Common myeloid progenitor, CD34-positive (primary cell): ENCODE measurements around the gene TBRG4.
A peak's percentile ranks its signal among the peaks of the same experiment; 100 is the strongest.
"Not testable (repeated sequence)": the region's sequence is repeated elsewhere in the genome, so short reads cannot be mapped to it uniquely, and the experiment has no call there.

ENCODE experiments used
- CTCF ChIA-PET: fragments of 350-600 bp; sonication (Branson Sonifier 250); formaldehyde crosslinking; loops from one replicate; lab custom pipeline; 2021; ENCODE audit warnings: antibody characterized with exemption; lab: Charles Lee
- POLR2A ChIA-PET: fragments of 350-600 bp; sonication (Branson Sonifier 250); formaldehyde crosslinking; loops from one replicate; lab custom pipeline; 2021; ENCODE audit warnings: antibody characterized with exemption; lab: Charles Lee
- DNase-seq, 3 donors: peaks; one replicate each; pipeline versions ENCODE4 v3.0.0 to v3.0.0-alpha.2; 2013
- H3K27ac ChIP-seq, 2 experiments: 1 replicate in 1 of 2; 2 replicates in 1 of 2; pipeline ENCODE4 v1.7.0; 2013; ENCODE audit warnings: inconsistent platforms in 2 of 2, low read length in 2 of 2, mild to moderate bottlenecking in 2 of 2, low read depth in 1 of 2, moderate library complexity in 1 of 2; ENCODE audit not compliant: severe bottlenecking in 2 of 2, insufficient read depth in 1 of 2, poor library complexity in 1 of 2
- H3K27me3 ChIP-seq, 5 experiments: replicated peaks in 2 of 5; 1 replicate in 3 of 5; 2 replicates in 2 of 5; pipeline versions ENCODE4 v1.6.1 to v1.7.0; 2013; ENCODE audit warnings: low read length in 4 of 5, mild to moderate bottlenecking in 2 of 5, moderate library complexity in 2 of 5, inconsistent platforms in 1 of 5; ENCODE audit not compliant: insufficient read depth in 5 of 5, control insufficient read depth in 4 of 5
- H3K36me3 ChIP-seq, 4 experiments: 1 replicate in 2 of 4; 2 replicates in 2 of 4; pipeline versions ENCODE4 v1.6.1 to v1.7.0; 2013; ENCODE audit warnings: low read length in 3 of 4, control low read depth in 1 of 4, mild to moderate bottlenecking in 1 of 4; ENCODE audit not compliant: control insufficient read depth in 4 of 4, insufficient read depth in 4 of 4
- H3K4me1 ChIP-seq, 4 experiments: 1 replicate in 3 of 4; 2 replicates in 1 of 4; pipeline versions ENCODE4 v1.6.1 to v1.7.1; 2013; ENCODE audit warnings: low read length in 3 of 4, mild to moderate bottlenecking in 3 of 4, control low read depth in 1 of 4, inconsistent platforms in 1 of 4, moderate library complexity in 1 of 4; ENCODE audit not compliant: control insufficient read depth in 4 of 4, insufficient read depth in 4 of 4; ENCODE audit errors: control extremely low read depth in 1 of 4
- H3K4me3 ChIP-seq, 7 experiments: 1 replicate in 4 of 7; 2 replicates in 3 of 7; pipeline versions ENCODE4 v1.5.1 to v1.7.0; 2013; ENCODE audit warnings: mild to moderate bottlenecking in 7 of 7, low read length in 6 of 7, moderate library complexity in 6 of 7, inconsistent platforms in 2 of 7, low read depth in 2 of 7, control low read depth in 1 of 7; ENCODE audit not compliant: insufficient read depth in 4 of 7, control insufficient read depth in 1 of 7; ENCODE audit errors: extremely low read depth in 1 of 7
- H3K9me3 ChIP-seq, 5 experiments: 1 replicate in 4 of 5; 2 replicates in 1 of 5; pipeline versions ENCODE4 v1.6.1 to v1.7.1; 2013; ENCODE audit warnings: low read length in 4 of 5, mild to moderate bottlenecking in 2 of 5, inconsistent platforms in 1 of 5, low read depth in 1 of 5, moderate library complexity in 1 of 5; ENCODE audit not compliant: control insufficient read depth in 4 of 5, insufficient read depth in 2 of 5; ENCODE audit errors: control extremely low read depth in 1 of 5
- WGBS: methylation state at CpG from one replicate; pipeline ENCODE4 v1.1.5; 2013; ENCODE audit not compliant: insufficient coverage; 5-methylcytosine and 5-hydroxymethylcytosine counted together

The TBRG4 gene

GRCh38 chr7:45118889-45119331 is 7.4 kb upstream of the TBRG4 start:
- no peaks in the 10 kb centered on the region for H3K27me3 ChIP-seq
- H3K4me3 ChIP-seq = no peak overlapping the region
- ChIA-PET POLR2A (no interaction called here), CTCF (interaction anchor here (10.3 kb wide), 1 partner anchor 16 kb away, joined by 85 read pairs; no protein-coding TSS in a partner anchor)
- no peaks in the 10 kb centered on the region for H3K4me1 ChIP-seq
- no peaks in the 10 kb centered on the region for H3K36me3 ChIP-seq
- no peak overlapping the region for H3K27ac ChIP-seq
- WGBS = 97% methylated on average over 3 of the region's 3 CpGs
- DNase-seq = no peak
- no peaks in the 10 kb centered on the region for H3K9me3 ChIP-seq

GRCh38 chr7:45118292-45118691 is 6.8 kb upstream of the TBRG4 start:
- H3K27me3 ChIP-seq = no peaks in the 10 kb centered on the region
- no peaks in the 10 kb centered on the region for H3K9me3 ChIP-seq
- WGBS = 80% methylated on average over 1 of the region's 4 CpGs
- H3K36me3 ChIP-seq = no peaks in the 10 kb centered on the region
- H3K4me3 ChIP-seq = no peak overlapping the region
- no peak overlapping the region for H3K27ac ChIP-seq
- ChIA-PET CTCF (interaction anchor here (2.1 to 10.3 kb wide), 2 partner anchors 16 to 144 kb away, joined by 5 to 85 read pairs; no protein-coding TSS in a partner anchor), POLR2A (no interaction called here)
- H3K4me1 ChIP-seq = no peaks in the 10 kb centered on the region
- DNase-seq = no peak

GRCh38 chr7:45117582-45117981 is 6.1 kb upstream of the TBRG4 start:
- no peak overlapping the region for H3K4me3 ChIP-seq
- 100% methylated on average over 3 of the region's 4 CpGs for WGBS
- H3K27ac ChIP-seq = no peak overlapping the region
- no peaks in the 10 kb centered on the region for H3K27me3 ChIP-seq
- no peak for DNase-seq
- no peaks in the 10 kb centered on the region for H3K9me3 ChIP-seq
- peaks cover 0 to 2% (median under 1%) of the 10 kb centered on the region in 4 experiments for H3K4me1 ChIP-seq
- ChIA-PET POLR2A (interaction anchor here (0.6 to 0.7 kb wide), 2 partner anchors 15 to 19 kb away, joined by 3 to 5 read pairs; no protein-coding TSS in a partner anchor), CTCF (interaction anchor here (2.1 to 10.3 kb wide), 2 partner anchors 17 to 144 kb away, joined by 5 to 85 read pairs; no protein-coding TSS in a partner anchor)
- no peaks in the 10 kb centered on the region for H3K36me3 ChIP-seq

GRCh38 chr7:45116048-45116447 is 4.6 kb upstream of the TBRG4 start:
- ChIA-PET CTCF (interaction anchor here (1.4 to 10.3 kb wide), 3 partner anchors 18 to 142 kb away, joined by 3 to 85 read pairs (median 5); no protein-coding TSS in a partner anchor), POLR2A (no interaction called here)
- Histone ChIP-seq H3K27ac (no peak overlapping the region), H3K27me3 (no peaks in the 10 kb centered on the region), H3K36me3 (no peaks in the 10 kb centered on the region), H3K4me3 (no peak overlapping the region), H3K4me1 (peaks cover 0 to 7% (median 6%) of the 10 kb centered on the region in 4 experiments), H3K9me3 (no peaks in the 10 kb centered on the region)
- 88% methylated on average over 1 of the region's 1 CpG for WGBS
- no peak for DNase-seq

GRCh38 chr7:45114926-45115325 is 3.4 kb upstream of the TBRG4 start:
- peaks cover 3 to 16% (median 13%) of the 10 kb centered on the region in 4 experiments for H3K4me1 ChIP-seq
- no peaks in the 10 kb centered on the region for H3K9me3 ChIP-seq
- POLR2A ChIA-PET = no interaction called here
- no peak for DNase-seq
- H3K27ac ChIP-seq = no peak overlapping the region
- no peaks in the 10 kb centered on the region for H3K27me3 ChIP-seq
- H3K4me3 ChIP-seq = no peak overlapping the region
- no peaks in the 10 kb centered on the region for H3K36me3 ChIP-seq
- CTCF ChIA-PET = interaction anchor here (1.4 to 10.3 kb wide), 3 partner anchors 10 to 140 kb away, joined by 3 to 85 read pairs (median 4); no protein-coding TSS in a partner anchor

- CTCF ChIA-PET = interaction anchor here (1.3 to 10.3 kb wide), 3 partner anchors 11 to 138 kb away, joined by 3 to 85 read pairs (median 4); no protein-coding TSS in a partner anchor
- H3K4me3 ChIP-seq, DNase-seq, H3K27ac ChIP-seq, H3K27me3 ChIP-seq, H3K9me3 ChIP-seq, POLR2A ChIA-PET, H3K36me3 ChIP-seq: not testable (repeated sequence)
- WGBS = 100% methylated on average over 1 of the region's 1 CpG
- H3K4me1 ChIP-seq = peaks cover 3 to 20% (median 13%) of the 10 kb centered on the region in 4 experiments
Measured at GRCh38 chr7:45114257-45114656, 2.8 kb upstream of the TBRG4 start.

GRCh38 chr7:45112648-45113047 is 1.2 kb upstream of the TBRG4 start:
- no peak for DNase-seq
- Histone ChIP-seq H3K4me1 (peaks cover 3 to 29% (median 22%) of the 10 kb centered on the region in 4 experiments), H3K27me3 (no peaks in the 10 kb centered on the region), H3K36me3 (peaks cover 3 to 18% (median 13%) of the 10 kb centered on the region in 4 experiments), H3K4me3 (peak overlapping the region in 3 of 7 experiments; percentile 81 to 99 (median 90)), H3K27ac (peak overlapping the region; percentile 94 to 99), H3K9me3 (no peaks in the 10 kb centered on the region)
- POLR2A ChIA-PET = interaction anchor here (1.5 to 1.6 kb wide), 2 partner anchors 23 to 111 kb away, joined by 9 read pairs; partner anchors contain the start of gene CCM2
- 100% methylated on average over 1 of the region's 1 CpG for WGBS
- CTCF ChIA-PET = interaction anchor here (1.0 to 10.3 kb wide), 6 partner anchors 16 to 140 kb away, joined by 3 to 85 read pairs (median 5); no protein-coding TSS in a partner anchor
